NCI-H2196 (cell line): ENCODE data around the gene PRKCE.

Experiments
- DNase-seq: peaks from one replicate; lab custom pipeline; 2025; ENCODE audit not compliant: unreplicated experiment; lab: John Stamatoyannopoulos, UW

PRKCE gene

DNA sequence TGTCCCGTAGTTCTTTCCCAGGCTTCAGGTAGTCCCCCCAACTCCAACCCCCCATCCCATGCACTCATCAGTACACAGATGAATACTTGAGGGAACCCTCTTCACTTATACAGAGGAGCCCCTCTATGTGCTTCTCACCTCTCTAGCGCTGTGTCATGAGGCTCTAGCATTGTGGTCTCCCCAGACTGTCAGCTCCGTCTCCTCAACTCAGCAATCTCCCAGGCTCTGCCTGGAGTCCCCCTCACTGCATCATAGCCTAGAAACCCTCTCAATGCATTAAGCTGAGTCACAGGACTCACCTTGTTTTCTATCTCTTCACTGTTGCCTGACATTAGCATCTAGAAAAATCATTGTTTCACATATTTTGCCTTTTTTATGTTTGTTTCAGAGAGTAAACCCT lies 20.2 kb upstream of the PRKCE start:
- no peak for DNase-seq

DNA sequence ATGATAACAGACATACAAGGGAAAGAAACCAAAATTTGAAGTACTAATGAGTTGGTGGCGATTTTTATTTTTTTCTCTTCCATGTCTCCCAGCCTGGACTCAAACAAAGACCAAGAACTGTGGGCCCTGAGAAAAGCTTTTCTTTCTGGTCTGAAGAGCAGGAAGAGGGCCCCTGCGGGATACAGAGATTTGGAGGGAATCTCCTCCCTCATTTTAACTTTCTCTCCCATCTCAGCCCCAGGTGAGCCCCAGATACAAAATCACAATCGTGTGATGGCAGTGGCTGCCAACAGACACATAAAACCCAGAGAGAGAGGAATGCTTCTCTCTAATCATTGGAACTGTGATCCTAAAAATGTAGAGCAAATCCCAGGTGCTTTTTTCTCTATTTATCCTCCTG lies 19.5 kb upstream of the PRKCE start:
- DNase-seq = no peak

- DNase-seq = no peak
Measured at GRCh38 chr2:45634223-45634622, 17.3 kb upstream of the PRKCE start.

DNA sequence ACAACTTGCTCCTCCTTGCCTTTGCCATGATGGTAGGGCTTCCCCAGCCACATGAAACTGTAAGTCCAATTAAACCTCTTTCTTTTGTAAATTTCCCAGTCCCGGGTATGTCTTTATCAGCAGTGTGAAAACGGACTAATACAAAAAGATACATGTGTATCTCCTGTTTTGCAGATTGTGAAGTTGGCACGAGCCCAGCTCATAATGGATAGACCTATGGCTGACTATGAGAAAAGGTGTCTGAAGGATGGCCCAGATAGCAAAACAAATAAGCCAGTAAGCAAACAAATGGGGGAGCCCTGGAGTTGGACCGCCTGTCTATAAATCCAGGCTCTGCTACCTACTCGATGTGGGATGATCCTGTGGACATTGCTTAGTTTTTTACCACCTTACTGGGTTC lies 15.5 kb upstream of the PRKCE start:
- DNase-seq = no peak

DNA sequence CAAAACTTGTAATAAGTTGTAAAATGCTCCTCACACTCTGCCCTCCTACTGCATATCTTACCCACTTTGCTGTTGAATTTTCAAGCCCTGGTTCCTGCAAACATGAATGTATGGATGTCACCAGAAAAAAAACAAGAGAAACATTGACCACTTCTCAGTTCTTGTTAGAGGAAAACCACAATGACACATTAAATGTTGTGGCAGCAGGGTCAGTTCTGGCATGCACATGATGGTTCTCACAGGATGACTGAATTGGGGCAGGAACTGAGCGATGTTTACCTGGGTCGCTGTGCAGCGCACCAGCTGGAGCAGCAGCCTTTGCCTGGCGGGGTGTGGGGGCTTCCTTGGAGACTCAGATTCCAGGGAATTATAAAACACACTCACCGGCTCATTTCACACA lies 14.0 kb upstream of the PRKCE start:
- no peak for DNase-seq

DNA sequence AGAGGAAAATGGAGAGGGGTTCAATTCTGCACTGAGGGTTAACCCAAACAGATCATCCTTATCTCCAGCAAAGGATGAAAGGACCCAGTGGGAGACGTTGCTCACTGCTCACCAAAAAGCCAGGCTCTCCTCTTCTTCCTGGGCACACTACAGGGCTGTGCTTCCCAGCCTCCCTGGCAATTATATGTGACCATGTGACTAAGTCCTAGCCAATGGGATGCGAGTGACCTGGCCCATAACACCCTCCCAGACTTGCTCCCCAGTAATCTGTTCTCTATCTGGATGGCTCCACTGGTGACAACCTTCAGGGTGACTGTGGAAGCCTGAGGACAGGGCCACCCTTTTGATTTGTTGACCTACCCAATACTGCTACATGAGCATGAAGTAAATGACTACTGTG lies 10.9 kb upstream of the PRKCE start:
- DNase-seq = no peak

- DNase-seq = no peak
Measured at GRCh38 chr2:45643095-45643494, 8.4 kb upstream of the PRKCE start.

DNA sequence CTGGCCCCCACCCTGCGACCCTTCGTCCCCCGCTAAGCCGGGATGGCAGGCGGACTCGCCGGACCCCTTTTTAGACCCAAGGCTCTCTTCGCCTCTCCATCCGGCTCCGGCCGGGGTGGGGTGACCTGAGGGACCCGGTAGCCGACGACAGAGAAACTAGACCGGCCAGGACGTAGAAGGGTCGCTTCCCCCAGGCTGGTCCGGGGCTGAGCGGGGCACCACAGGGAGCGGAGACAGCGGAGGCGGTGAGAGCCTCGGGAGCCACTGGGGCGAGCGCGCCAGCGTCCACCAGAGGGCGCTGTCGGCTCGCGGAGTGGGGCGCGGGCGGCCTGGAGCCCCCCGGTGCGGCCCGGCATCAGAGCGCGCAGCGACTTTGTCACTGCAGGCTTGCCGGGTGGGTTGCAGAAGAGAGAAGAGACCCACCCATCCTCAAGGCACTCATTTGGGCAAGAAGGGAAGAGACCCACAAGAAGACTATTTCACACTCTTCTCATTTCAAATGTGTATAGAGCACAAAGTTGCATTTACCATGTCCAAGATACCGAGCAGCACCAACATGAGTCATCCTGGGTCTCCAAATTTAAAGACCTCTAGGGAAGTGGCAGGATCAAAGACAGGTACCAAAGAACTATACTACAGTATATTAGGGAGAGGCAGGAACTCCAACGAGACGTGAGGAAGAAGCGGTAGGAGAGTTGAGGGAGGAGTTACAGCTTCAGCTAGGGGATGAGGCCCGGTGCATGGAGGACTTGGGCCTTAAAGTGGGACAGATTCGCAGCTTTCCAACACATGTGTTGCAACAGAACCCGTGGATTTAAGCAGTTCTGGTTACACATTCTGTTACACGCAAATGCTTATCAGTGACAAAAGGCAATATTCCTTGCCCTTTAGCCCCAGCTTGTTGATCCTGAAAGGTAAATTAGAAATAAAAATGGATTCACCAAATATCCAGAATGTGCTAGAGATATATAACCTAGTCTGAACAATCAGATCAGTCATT lies 7.6 kb upstream of the PRKCE start:
- peak; percentile 83 for DNase-seq

DNA sequence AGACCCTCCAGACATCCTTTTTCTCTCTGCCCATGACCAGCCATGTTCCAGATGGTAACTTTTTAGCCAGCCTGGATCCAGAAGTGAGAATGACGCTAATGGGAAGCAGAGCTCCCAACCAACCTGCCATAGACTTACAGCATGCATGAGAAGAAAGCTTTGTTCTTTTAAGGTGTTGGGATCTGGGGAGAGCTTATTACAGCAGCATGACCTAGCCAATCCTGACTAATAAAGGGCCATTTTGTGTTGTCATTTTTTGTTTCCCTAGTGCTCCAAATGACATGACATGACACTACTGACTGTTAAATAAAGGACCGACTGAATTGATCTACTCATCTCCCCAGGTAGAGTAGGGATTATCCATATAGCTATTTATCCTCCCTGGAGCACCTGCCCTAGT lies 5.2 kb upstream of the PRKCE start:
- no peak for DNase-seq

DNA sequence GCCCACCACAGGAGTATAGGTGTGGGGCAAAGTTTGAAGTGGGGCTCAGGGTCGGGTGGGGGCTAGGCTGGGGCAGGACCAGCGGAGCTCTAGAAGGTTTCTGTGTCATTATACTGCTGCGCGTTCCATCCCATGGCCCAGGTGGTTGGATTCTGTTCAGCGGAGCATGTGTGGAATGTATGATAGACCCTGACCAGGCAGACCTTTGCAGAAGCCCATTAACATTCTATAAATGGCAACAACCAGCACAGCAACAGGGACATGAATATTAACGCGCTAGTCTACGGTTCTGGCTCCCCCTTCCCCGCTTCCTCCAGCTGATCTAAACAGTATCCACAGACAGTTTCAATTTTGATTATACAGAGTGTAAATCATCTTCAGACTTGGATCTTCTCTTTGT lies 4.1 kb upstream of the PRKCE start:
- no peak for DNase-seq

DNA sequence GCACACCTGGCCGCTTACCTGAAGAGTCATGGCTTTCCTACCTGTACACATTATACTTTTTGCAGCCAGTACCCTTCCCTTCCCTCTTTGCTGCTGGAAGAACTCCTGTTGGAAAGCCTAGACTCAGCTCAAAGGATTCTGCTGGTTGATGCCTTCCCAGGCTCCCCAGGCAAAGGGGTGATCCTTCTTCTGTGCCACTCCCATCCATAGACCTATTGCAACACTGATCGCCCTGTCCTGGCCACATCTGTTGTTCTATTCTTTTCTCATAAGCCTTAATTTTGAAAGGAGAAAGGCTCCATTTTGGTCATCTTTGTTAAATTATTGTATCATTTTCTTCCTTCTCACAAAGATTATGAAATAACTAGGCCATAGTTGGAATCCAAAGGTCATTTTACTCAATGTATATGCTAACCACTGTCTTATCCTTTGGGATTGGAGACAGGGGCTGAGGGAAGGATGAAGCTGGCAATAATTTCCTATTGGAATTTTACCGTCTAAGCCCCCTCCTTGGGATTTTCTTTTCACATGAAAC lies 3.4 kb upstream of the PRKCE start:
- DNase-seq = no peak

DNA sequence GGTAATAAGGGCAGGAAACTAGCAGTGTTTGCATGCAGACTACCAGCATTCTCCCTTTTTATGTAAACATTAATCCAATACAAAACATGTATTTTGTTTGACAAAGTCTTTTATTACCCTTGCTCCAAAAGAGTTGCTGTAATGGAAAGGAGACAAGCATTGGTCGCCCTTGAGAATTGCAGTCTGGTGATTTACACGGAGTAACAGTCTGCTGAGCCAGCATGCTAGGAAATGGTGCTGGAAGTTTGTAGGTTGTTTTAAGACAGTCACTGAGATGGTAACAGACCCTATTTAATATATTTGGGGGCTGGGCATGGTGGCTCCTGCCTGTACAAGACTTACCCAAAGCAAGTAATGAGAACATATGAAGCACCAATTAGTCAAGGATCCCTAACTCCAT lies 2.8 kb upstream of the PRKCE start:
- DNase-seq = no peak

DNA sequence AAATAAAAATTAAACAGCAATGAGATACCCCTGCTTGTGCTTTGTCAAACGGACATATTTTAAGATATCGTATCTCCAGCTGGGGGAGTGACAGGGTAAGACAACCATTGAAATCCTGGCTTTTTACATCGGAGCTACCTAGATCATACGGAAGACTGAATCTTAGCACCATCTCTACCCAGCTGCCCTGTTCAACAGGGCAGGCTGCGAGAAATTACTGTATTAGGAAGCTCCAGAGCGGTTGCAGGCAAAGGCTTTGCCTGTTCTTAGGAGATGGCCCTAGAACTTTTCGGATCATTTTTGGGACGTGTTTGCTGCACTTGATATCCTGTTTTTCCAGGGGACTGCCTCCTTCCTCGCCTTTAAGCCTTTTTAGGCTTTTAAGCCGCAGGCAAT lies 2.0 kb upstream of the PRKCE start:
- DNase-seq = no peak

- DNase-seq = peak; percentile 53
Measured at GRCh38 chr2:45649858-45650811, 1.3 kb upstream of the PRKCE start.

- peak; percentile 83 for DNase-seq
Measured at GRCh38 chr2:45650851-45651414, 542 bp upstream of the PRKCE start.

DNA sequence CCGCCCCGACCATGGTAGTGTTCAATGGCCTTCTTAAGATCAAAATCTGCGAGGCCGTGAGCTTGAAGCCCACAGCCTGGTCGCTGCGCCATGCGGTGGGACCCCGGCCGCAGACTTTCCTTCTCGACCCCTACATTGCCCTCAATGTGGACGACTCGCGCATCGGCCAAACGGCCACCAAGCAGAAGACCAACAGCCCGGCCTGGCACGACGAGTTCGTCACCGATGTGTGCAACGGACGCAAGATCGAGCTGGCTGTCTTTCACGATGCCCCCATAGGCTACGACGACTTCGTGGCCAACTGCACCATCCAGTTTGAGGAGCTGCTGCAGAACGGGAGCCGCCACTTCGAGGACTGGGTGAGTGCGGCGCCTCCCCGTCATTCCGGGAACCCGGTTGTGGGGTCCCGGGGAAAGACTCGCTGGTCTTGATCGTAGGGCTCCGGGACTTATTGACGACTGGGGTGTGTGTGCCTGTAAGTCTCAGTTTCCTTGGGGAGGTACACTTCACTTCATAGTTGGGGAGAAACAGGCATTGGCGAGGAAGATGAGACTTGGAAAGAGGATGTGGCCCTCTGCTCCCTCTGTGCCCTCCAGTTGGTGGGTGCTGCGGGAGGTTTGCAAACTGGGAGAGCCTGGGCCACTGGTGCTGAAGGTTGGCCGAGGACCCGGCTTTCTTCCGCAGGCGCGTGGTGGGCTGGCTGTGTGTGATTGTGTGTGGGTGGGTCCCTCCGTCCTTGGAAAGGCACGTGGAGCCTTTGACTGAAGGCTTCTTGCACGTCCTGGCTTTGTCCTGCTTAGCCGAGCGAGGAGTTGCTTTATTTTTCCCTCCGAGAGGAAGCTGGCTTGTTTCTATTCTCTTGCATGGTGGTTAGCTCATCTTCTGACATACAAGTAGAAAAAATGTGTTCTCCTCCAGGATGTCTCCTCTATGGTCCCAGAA lies 886 bp downstream of the PRKCE start:
- DNase-seq = no peak

DNA sequence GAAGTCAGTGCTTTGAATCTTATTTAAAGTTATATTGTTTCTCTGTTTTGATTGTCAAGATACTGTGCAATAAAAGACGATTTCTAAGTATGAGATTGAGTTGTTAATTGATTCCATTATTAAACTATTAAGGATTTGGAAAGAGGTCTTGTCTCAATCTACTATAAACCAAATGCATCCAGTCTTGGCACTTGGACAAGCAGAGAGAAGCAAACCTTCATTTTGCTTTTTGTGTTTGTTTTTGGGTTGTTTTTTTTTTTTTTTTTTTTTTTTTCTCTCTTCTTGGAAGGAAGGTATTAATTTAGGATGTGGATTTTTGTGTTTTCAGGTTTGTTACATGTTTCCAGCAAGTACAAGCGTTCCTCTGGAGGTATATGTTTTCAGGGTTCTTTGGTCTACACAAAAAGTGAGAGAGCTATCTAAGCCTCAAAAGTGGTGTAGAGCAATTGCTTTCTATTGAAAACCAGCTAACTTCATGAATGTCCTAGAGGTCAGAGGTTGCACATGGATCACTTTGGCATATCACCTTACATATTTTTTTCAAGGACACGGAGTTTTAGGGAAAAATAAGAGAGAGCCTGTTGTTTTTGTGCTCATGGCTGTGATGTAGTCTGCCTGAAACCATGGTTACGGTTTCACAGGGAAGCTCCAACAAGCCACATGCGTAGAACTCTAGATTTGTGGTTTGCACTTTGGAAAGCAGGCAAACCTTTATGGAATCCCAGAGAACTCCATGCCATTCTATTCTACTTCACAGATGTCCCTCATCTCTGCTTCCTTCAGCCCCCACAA lies 1.8 kb downstream of the PRKCE start:
- DNase-seq = no peak

GRCh38 chr2:45654250-45654649 lies 2.8 kb downstream of the PRKCE start:
- peak; percentile 32 for DNase-seq

- DNase-seq = no peak
Measured at GRCh38 chr2:45661828-45662227, 10.4 kb downstream of the PRKCE start.
